Measurements from ENCODE around the gene HCN2. TPM values are rescaled to one million over a fixed set of nuclear protein-coding genes. Genes with fewer than 3 reads are reported as not detected.

The HCN2 gene
- total RNA-seq, 1 donor from 2014 or later = 2.0 TPM

DNA sequence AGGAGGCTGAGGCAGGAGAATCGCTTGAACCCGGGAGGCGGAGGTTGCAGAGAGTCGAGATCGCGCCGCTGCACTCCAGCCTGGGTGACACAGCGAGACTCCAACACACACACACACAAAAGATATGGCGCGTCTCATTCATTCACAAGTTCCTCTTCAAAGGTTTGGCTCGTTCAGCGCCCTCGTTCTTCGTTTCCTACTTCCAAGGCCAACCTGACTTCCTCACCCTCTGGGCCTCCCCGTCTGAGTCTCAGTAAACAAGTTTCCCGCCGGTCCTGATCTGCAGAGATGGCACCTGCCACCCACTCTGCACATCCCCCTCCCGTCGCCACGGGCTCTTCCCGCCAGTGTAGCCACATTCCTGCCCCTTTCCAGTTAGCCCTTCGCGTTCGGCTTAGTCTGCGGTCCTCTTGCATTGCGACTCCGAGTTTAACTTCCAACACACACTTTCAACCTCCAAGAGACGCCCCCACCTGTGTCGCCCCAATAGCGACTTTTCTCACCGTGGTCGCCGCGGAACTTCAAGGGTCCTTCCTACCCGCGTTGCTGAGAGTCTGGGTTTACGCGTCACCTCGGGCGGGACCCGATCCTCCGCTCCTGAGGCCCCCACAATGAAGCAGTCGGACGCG lies 18.6 kb upstream of the HCN2 start:
- DNase-seq (ENCODE audit: extremely low read depth, low read depth, low spot score) = no peak

DNA sequence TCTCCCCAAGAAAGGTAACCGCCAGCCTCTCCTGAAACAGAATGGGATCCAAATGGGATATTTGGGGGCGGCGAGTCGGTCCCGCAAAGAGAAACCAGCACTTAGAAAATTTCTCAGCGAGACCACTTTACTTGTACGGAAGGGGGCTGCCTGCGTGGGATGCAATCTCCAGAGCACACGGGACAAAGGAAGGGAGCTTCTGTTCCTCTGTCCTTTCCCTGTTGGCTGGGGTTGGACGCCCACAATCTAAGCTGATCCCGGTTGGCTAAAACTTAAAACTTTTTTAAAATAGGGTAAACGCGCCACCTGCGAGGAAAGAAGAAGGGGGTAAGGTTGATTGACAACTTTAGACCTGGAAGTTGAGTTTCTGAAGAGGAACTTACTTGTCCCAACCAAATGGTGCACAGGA lies 18.1 kb upstream of the HCN2 start:
- DNase-seq (ENCODE audit: extremely low read depth, low read depth, low spot score) = no peak

GRCh38 chr19:572140-572742 lies 17.4 kb upstream of the HCN2 start, which contains the start of gene BSG:
BSG (plus strand) TSS chr19:572596; CDS start chr19:572635, 39 bp downstream.
- no peak for DNase-seq (ENCODE audit: extremely low read depth, low read depth, low spot score)

DNA sequence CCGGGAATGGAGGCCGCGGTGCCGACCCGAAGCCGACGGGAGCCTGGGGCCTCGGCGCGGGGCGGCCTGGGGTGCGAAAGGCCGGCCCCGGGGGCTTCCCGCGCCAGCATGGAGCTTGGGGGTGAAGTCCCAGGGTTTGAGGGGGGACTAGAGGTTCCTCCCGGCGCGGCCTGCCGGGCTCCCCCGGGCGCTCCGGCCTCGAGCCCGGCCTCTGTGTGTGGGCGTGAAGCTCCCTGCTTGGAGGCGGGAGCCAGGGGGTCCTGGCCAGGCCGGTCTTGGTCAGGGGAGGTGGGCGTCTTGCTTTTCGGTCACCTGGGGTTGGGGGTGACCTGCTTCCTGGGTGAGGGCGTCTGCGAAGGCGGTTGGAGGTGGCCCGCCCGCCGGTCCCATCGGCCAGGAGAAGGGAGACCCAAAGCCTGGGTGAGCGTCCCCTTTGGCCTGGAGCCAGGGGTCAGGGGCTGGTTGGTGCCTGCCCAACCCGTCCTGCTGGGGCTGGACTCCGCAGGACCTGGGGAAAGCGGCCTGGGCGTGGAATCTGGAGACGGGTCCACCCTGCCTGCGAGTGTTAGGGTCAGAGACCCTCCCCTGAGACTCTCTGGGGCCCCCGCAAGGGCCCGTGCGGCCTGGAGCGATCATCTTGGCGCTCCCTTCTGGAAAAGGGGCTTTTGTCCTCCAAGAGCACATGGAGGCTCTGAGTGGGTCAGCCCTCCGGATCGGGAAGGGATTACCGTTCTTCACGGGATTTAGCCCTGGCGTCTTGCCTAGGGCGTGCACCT lies 16.8 kb upstream of the HCN2 start:
- DNase-seq (ENCODE audit: extremely low read depth, low read depth, low spot score) = no peak

- no peak for DNase-seq (ENCODE audit: extremely low read depth, low read depth, low spot score)
These were observed 16.2 kb upstream of the HCN2 start for GRCh38 chr19:573519-573825.

DNA sequence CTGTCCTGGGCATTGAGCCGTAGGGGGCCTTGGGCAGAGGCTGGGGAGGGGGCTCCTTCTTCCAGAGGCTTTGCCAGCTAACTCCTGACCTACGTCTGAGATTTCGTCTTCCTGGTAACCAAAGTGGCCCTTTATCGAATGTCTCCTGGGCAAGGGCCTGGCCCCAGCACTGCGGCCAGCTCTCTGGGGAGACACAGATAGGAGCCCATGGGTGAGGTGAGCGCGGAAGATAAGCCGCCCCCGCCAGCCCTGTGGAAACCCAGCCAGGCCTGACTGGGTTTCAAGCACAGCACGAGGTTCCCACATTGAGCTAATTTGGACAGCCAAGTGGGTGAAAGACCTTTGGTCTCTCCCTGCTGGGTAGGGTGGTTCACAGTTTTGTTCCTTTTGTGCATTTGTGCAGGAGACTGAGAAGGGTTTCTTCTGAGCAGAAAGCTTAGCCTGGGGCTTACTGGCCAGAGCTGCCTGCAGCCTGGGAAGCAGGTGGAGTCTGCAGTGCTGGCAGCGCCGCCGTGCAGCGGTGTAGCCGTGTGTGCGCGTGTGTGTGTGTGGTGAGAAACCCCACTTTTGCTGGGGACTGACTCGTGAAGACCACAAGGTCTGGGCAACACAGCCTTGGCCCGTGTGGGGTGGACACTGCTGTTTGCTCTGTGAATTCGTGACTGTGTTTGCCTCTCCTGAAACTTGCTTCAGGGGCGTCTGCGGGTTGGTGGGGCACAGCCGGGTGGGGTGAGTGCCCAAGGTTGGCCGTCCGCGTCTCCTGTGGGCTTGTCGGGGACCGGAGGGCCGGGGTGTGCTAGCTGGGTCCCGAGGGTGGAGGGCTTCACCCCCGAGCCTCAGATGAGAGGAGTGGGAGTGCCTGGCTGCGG lies 14.8 kb upstream of the HCN2 start:
- DNase-seq (ENCODE audit: extremely low read depth, low read depth, low spot score) = no peak

- DNase-seq (ENCODE audit: extremely low read depth, low read depth, low spot score) = no peak
These were observed 13.9 kb upstream of the HCN2 start for GRCh38 chr19:575527-576506.

DNA sequence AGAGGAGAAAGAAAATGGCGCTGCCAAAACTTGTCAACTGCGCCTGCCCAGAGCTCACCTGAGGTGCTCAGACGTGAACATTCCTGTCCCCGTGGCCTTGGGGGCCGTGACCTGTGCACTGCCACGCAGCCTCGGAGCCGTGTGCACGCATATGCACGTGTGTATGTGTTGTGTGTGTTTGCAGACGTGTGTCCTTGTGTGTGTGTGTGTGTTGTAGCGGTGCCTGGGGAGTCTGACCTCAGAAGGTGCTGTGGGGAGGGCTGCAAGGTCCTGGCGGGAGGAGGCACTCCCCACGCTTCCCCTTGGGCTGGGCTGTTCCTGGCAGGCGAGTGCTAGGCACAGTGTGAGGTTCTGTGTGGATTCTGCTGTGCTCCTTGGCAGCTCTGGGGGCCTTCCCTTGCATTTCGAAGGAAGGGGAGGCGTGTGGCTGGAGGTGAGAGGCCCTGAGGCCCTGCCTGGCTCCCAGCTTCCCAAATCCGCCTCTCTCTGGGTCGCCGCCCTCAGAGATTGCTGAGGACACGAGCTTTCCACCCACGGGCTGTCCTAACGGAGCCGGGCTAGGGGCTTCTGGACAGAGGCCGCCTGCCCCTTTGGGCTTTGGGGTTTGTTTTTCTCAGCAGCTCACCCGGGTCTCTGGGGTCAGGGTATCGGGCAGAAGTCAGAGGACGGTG lies 12.8 kb upstream of the HCN2 start:
- DNase-seq (ENCODE audit: extremely low read depth, low read depth, low spot score) = no peak

GRCh38 chr19:577439-578392 lies 12.0 kb upstream of the HCN2 start:
- DNase-seq (ENCODE audit: extremely low read depth, low read depth, low spot score) = no peak

DNA sequence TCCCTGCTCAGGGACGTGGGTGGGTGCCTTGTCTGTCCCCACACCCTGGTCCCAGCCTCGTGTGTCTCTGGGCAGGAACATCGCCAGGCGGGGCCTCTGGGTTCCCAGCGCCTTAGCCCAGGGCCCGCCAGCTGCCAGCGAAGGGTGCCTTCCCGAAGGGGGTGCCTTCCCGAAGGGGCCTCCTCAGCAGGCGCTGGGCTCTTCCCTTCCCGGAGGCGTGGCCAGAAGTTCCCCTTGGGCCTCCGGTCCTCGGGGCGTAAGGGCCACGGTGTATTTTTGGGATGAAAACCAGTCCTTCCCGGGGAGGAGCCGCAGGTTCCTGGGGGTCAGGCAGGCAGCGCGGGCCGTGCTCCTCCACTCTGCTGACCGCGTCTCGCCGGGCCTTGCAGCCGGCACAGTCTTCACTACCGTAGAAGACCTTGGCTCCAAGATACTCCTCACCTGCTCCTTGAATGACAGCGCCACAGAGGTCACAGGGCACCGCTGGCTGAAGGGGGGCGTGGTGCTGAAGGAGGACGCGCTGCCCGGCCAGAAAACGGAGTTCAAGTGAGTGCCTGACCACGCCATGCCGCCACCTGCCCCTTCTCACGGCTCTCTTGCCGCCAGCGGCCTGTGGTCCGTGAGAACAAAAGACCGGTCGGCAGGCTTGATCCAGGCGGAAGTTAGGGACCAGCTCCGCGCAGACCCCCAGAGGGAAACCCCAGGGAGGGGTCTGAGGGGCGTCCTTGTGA lies 10.4 kb upstream of the HCN2 start:
- DNase-seq (ENCODE audit: extremely low read depth, low read depth, low spot score) = no peak

DNA sequence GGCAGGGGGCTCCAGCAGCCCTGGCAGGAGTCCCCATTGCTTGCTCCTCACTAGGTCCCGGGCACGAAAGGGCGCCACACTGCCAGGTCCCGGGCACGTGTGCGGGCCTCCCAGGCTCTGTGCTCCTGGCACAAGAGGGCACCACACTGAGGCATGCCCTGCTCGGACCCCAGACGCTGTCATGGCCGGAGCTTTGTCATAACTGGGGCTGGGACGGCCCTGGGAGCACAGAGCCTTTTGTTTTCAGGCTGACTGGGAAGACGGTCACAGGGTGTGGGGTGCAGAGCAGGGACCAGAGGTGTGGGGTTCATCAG lies 9.9 kb upstream of the HCN2 start:
- DNase-seq (ENCODE audit: extremely low read depth, low read depth, low spot score) = no peak

DNA sequence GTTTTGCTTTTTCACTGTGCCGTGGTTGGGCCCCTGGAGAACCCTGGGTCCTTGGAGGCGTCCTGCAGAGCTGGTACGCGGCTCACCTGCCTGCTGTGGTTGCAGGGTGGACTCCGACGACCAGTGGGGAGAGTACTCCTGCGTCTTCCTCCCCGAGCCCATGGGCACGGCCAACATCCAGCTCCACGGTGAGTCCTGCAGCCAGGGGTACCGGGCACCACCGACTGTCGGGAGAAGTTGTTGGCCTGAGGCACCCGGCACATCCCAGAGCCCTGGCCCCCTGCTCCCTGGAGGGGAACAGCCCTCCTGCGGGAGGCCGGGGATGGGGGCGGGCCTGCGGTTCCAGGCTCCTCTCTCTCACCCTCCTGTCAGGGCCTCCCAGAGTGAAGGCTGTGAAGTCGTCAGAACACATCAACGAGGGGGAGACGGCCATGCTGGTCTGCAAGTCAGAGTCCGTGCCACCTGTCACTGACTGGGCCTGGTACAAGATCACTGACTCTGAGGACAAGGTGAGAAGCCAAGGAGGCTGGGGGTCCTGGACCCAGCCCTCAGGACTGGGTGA lies 9.3 kb upstream of the HCN2 start:
- DNase-seq (ENCODE audit: extremely low read depth, low read depth, low spot score) = no peak

GRCh38 chr19:581399-582111 lies 8.1 kb upstream of the HCN2 start:
- DNase-seq (ENCODE audit: extremely low read depth, low read depth, low spot score) = no peak

DNA sequence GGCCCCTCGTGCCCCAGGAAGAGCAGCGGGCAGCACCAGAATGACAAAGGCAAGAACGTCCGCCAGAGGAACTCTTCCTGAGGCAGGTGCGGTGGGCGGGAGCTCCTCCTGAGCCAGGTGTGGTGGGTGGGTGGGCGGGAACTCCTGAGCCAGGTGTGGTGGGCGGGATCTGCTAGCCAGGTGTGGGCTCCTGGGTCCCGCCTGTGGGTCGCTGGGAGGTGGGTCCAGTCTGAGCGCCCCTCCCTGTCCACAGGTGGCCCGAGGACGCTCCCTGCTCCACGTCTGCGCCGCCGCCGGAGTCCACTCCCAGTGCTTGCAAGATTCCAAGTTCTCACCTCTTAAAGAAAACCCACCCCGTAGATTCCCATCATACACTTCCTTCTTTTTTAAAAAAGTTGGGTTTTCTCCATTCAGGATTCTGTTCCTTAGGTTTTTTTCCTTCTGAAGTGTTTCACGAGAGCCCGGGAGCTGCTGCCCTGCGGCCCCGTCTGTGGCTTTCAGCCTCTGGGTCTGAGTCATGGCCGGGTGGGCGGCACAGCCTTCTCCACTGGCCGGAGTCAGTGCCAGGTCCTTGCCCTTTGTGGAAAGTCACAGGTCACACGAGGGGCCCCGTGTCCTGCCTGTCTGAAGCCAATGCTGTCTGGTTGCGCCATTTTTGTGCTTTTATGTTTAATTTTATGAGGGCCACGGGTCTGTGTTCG lies 7.0 kb upstream of the HCN2 start:
- no peak for DNase-seq (ENCODE audit: extremely low read depth, low read depth, low spot score)

DNA sequence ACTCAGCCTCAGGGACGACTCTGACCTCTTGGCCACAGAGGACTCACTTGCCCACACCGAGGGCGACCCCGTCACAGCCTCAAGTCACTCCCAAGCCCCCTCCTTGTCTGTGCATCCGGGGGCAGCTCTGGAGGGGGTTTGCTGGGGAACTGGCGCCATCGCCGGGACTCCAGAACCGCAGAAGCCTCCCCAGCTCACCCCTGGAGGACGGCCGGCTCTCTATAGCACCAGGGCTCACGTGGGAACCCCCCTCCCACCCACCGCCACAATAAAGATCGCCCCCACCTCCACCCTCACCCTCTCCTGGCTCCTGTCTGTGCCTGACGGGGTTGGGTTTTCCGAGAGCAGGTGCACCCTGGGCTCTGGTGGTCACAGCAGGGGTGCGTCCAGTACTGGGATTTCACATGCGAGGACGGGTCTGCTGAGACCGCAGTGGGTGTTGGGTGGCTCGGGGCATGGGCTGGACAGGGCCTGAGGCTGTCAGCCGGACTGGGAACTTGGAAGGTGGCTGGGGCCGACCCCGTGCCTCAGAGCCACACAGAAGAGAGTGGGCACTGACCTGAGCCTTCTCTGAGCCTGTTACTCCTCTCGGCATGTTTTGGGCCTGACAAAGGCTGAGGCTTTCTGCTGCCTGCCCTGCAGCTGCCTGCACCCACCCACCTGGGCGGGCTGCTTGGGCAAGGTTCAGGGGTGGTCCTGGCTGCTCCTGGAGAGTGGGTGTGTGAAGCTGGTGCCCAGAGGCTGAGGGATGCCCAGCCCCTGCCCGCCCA lies 6.3 kb upstream of the HCN2 start:
- no peak for DNase-seq (ENCODE audit: extremely low read depth, low read depth, low spot score)

GRCh38 chr19:583968-584239 lies 5.8 kb upstream of the HCN2 start:
- DNase-seq (ENCODE audit: extremely low read depth, low read depth, low spot score) = no peak

Data from glomerular endothelial cell (primary cell).